GM13977 (cell line): ENCODE data around the gene STX16.

ENCODE experiments used
- DNase-seq: peaks from one replicate; pipeline ENCODE4 v3.0.0; 2012; ENCODE audit warnings: low spot score
- in situ Hi-C: fragments of 300-500 bp; cut with MboI; formaldehyde crosslinking; loops from one replicate; pipeline ENCODE4 v1.12.0; 2022; ENCODE audit warnings: low sequenced_read_pairs, low pct_unique_long_range_greater_than_20kb, mixed read lengths, inconsistent platforms; ENCODE audit not compliant: unreplicated experiment
- TF ChIP-seq, protein P1 (sequence below): IDR thresholded peaks from 2 replicates; pipeline ENCODE4 v1.5.1; 2012; ENCODE audit warnings: mild to moderate bottlenecking, control low read depth; ENCODE audit not compliant: insufficient read depth; ENCODE audit errors: extremely low read depth, missing control alignments

Gene STX16

DNA sequence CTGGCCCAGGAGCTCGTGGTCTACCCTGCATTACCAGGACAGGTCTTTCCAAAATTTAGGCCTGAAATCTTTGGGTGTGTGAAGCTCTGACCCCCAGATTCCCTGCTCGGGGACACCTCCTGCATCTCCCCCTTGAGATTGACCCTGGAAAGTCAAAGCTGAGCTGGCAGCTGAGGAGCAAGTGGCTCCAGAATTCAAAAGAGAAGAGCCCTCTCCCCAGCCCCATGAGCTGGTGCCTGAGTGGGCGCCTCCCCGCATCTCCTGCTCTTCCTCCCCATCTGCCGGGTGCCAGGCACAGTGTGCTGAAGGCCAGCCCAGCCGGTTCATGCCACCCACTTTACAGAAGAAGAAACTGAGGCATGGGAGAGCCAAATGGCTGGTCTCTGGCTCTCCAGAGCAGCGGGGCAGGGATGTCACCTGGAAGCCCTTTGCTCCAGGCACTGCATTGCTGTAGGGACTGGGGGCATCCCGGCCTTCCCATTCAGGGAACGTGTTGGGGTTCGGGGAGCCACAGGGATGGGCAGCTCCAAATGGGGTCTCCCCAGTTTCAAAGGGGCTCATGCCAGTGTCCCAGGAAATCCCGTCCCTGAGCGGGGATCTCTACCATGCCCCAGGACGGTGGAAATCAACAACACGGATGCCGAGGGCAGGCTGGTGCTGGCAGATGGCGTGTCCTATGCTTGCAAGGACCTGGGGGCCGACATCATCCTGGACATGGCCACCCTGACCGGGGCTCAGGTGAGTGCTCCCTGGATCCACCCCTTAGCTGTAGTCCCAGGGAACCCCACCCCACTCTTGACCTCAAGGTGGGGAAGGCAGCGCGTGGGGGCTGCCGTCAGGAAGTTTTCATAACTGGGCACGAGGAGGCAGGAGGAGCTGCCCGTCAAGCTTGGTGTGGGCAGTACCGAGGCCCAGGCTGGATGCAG, 62.0 kb downstream of the STX16 start:
- TF ChIP-seq, protein P1, sequence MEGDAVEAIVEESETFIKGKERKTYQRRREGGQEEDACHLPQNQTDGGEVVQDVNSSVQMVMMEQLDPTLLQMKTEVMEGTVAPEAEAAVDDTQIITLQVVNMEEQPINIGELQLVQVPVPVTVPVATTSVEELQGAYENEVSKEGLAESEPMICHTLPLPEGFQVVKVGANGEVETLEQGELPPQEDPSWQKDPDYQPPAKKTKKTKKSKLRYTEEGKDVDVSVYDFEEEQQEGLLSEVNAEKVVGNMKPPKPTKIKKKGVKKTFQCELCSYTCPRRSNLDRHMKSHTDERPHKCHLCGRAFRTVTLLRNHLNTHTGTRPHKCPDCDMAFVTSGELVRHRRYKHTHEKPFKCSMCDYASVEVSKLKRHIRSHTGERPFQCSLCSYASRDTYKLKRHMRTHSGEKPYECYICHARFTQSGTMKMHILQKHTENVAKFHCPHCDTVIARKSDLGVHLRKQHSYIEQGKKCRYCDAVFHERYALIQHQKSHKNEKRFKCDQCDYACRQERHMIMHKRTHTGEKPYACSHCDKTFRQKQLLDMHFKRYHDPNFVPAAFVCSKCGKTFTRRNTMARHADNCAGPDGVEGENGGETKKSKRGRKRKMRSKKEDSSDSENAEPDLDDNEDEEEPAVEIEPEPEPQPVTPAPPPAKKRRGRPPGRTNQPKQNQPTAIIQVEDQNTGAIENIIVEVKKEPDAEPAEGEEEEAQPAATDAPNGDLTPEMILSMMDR = no peak

DNA sequence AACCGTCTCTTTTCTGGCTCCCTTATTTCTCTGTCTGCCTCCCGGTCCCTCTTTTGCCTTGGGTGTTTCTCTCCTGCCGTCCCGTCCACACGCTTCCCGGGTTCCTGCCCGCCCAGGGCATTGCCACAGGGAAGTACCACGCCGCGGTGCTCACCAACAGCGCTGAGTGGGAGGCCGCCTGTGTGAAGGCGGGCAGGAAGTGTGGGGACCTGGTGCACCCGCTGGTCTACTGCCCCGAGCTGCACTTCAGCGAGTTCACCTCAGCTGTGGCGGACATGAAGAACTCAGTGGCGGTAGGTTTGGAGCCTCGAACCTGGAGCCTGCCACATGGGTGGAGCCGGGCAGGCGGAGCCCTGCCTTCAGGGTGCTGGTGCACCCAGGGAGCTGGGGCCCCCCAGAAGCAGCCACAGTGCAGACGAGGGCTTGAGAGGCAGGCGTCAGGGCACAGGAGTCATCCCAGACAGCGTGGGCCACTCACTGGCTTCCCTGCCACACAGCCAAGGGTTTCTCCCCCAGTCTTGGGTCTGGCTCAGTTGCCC, 62.8 kb downstream of the STX16 start:
- TF ChIP-seq, protein P1 = no peak
- in situ Hi-C loops = no loop called here

More for the DNA sequence above, 62.0 kb downstream of the STX16 start:
- in situ Hi-C loops = no loop called here
- no peak for DNase-seq

DNA sequence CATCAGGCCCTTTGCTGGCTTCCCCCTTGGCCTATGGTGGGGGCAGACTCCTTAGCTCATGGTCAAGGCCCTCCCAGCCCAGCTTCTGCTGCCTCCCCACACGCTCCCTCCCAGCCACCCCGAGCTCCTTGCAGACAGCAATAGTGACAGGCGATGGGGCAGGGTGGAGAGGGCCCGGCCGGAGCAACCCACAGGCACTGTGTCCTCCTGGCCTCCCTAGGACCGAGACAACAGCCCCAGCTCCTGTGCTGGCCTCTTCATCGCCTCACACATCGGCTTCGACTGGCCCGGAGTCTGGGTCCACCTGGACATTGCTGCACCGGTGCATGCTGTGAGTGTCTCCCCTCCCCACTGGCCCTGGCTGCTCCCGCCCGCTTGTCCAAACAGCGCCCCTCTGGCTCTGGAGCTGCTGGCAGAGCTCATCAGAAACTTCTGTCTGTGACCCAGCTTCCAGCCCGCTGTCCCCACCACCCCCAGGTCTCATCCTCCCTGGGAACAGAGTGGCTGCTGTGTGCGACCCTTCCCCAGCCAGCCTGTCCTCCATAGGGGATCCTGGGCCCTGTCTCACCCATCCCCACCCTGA, 63.3 kb downstream of the STX16 start:
- TF ChIP-seq, protein P1 = no peak
- in situ Hi-C loops = no loop called here
- peak; percentile 9 for DNase-seq

More for the DNA sequence above, 62.8 kb downstream of the STX16 start:
- no peak for DNase-seq

DNA sequence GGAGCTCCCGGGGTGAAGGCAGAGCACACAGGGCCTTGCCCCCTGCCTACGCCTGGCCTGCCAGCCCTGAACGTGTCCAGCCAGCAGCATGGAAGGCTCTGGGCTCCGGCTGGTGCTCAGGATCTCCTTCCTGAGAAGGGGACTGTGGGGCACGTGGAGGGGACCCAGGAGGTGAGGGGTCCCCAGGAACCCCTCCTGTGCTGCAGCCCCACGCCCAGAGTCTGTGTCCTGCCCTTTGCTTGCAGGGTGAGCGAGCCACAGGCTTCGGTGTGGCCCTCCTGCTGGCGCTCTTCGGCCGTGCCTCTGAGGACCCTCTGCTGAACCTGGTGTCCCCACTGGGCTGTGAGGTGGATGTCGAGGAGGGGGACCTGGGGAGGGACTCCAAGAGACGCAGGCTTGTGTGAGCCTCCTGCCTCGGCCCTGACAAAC, 63.9 kb downstream of the STX16 start:
- TF ChIP-seq, protein P1 = no peak
- in situ Hi-C loops = no loop called here
- no peak for DNase-seq

DNA sequence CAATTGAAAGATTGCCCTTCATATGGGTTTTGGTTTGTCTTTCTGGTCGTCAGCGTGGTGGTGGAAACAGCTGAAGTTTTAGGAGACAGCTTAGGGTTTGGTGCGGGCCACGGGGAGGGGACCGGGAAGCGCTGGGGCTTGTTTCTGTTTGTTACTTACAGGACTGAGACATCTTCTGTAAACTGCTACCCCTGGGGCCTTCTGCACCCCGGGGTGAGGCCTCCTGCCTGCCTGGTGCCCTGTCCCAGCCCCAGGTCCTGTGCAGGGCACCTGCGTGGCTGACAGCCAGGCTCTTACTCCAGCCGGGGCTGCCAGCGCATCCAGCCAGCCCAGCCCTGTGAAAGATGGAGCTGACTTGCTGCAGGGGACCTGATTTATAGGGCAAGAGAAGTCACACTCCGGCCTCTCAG, 64.3 kb downstream of the STX16 start:
- TF ChIP-seq, protein P1 = no peak
- in situ Hi-C loops = no loop called here
- DNase-seq = peak; percentile 10

DNA sequence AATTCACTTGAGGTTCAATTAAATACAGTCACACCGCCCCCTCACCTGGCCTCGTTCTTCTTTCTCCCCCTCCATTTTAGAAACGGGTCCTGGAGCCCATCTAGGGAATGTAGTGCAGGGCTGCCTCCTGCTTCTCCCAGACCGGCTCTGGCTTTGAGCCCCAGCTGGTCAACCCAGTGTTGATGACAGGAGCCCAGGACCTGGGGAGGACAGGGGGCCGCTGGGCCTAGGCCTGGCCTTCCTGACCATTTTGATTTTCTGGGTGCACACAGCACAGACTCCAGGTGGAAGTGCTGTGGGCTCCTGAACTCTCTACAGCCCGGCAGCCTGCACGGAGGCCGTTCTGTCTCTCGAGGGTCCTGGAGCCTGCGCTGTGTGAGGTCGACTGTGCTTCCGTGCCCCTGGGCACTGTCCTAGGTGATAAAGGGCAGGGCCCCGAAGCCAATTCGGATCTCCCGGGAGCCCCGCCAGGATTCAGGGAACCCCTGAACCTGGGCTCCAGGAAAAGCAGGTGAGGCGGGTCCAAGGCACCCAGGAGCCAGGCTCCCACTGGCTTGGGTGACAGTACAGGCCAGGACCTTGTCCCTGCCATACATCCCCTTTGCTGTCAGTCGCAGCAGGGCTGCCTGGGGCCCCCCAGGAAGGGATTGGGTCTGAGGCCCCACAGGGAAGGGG, 64.9 kb downstream of the STX16 start:
- in situ Hi-C loops = no loop called here
- DNase-seq = peak; percentile 7
- TF ChIP-seq, protein P1 = no peak
